CD4-positive, alpha-beta T cell treated with Interleukin-1 beta for 1 hour (primary cell): ENCODE data around the gene PRMT1.

Experiments
- DNase-seq, 2 donors: peaks; one replicate each; pipeline ENCODE4 v3.0.0-alpha.2; 2020 to 2022

PRMT1 gene

DNA sequence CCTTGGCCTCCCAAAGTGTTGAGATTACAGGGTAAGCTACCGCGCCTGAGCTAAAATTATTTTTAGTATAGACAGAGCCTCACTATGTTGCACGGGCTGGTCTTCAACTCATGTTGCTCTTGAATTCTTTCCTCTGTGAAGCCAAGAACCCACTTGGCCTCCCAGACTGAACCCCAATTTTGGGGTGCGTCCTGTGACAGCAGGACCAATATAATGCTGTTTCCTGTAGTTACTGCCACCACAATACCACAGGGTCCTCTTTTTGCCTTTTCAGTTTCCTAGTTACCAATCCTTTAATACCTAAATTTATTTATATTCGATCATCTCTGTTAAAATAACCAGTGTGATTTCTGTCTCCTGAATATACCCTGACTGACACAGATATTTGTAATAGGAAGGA lies 53.1 kb downstream of the PRMT1 start:
- DNase-seq = no peak
